ENCODE data around the gene CTDSPL. TPM values are rescaled to one million over a fixed set of nuclear protein-coding genes. Genes with fewer than 3 reads are reported as not detected.

CTDSPL gene
- total and polyA plus RNA-seq, 2 of the 13 experiments (the other 11 are each of a cell fraction or from before 2014, with no cell fraction given) = 26.1 to 142 TPM

DNA sequence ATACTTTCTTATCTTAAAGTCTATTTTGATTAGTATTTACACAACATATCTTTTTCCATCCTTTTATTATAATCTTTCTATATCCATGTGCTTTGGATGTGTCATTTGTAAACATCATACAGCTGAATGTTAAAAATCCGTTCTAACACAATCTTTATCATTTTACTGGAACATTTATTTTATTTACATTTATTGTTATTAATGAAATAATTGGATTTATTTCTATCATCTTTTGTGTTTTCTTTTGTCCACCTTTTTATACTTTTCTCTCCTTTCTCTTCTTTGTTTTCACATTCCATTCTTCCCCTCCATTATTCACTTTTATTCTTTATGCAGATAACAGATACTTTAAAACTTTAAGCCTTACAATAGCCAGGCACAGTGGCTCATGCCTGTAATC is 34.7 kb upstream of the CTDSPL start (continued):
- TF ChIP-seq, protein P1, sequence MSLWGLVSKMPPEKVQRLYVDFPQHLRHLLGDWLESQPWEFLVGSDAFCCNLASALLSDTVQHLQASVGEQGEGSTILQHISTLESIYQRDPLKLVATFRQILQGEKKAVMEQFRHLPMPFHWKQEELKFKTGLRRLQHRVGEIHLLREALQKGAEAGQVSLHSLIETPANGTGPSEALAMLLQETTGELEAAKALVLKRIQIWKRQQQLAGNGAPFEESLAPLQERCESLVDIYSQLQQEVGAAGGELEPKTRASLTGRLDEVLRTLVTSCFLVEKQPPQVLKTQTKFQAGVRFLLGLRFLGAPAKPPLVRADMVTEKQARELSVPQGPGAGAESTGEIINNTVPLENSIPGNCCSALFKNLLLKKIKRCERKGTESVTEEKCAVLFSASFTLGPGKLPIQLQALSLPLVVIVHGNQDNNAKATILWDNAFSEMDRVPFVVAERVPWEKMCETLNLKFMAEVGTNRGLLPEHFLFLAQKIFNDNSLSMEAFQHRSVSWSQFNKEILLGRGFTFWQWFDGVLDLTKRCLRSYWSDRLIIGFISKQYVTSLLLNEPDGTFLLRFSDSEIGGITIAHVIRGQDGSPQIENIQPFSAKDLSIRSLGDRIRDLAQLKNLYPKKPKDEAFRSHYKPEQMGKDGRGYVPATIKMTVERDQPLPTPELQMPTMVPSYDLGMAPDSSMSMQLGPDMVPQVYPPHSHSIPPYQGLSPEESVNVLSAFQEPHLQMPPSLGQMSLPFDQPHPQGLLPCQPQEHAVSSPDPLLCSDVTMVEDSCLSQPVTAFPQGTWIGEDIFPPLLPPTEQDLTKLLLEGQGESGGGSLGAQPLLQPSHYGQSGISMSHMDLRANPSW (CRISPR knock-in tag; IDR thresholded peaks at IDR 0.05; ENCODE audit: borderline replicate concordance) = no peak

DNA sequence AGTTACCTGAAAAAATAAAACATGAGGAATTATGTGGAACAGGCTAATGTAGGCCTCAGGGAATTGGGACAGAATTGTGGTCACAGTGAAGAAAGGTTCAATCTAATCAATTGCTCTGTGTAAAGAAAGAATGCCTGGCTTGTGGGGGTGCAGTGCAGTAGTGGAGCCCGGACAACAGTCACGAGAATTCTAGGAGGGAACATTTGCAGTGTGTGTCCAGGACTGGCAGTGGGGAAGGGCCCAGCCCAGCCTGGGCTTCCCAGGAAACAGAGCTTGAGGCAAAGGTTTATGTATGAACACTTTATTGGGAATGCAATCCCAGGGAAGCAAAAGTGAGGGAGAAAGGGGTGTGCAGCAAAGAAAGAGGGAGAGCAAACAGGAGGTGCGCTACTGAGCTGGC is 29.2 kb upstream of the CTDSPL start:
- H3K79me2 ChIP-seq (ENCODE audit: insufficient read depth, low read length) = no peaks in the 10 kb centered on the region
- DNase-seq (ENCODE audit: low spot score) = no peak
- WGBS (ENCODE audit: low lambda C conversion rate) = 93% methylated on average over 3 of the region's 3 CpGs
- H3K4me3 ChIP-seq (replicated peaks in 1 of 3; ENCODE audit: insufficient read depth in 1 of 3, low read depth in 2 of 3, low read length in 3 of 3) = no peak overlapping the region
- no peaks in the 10 kb centered on the region; a peak in 2 of 5 replicates for H3K36me3 ChIP-seq (replicated peaks in 1 of 2; ENCODE audit: control insufficient read depth in 1 of 2, insufficient read depth in 2 of 2, low read length in 2 of 2)
- no TSS peak for BruUV-seq (replicated peaks)
- no peak for FAIRE-seq
- ChIA-PET CTCF (ENCODE audit: low intra/inter-chr PET ratio, low total read pairs) (no interaction called here), POLR2A (no interaction called here)
- intact Hi-C loops (cut with micrococcal nuclease; ENCODE audit: unreplicated experiment) (no loop called here), in situ Hi-C loops (cut with HindIII; ENCODE audit: extremely low pct_ligation_motif_present, low pct_unique_long_range_greater_than_20kb) (no loop called here)
- no peaks in the 10 kb centered on the region; a peak in 1 of 5 replicates for H3K27me3 ChIP-seq (ENCODE audit: control insufficient read depth in 1 of 2, insufficient read depth in 2 of 2, low read length in 2 of 2)
- no peak overlapping the region for H3K4me2 ChIP-seq (ENCODE audit: low read depth, low read length)
- no peaks in the 10 kb centered on the region for H3K4me1 ChIP-seq (ENCODE audit: insufficient read depth, low read length)
- H3K9ac ChIP-seq (ENCODE audit: insufficient read depth, low read depth, low read length) = no peak overlapping the region
- H4K20me1 ChIP-seq (ENCODE audit: insufficient read depth, low read length) = no peaks in the 10 kb centered on the region
- no peak for ATAC-seq
- H2AFZ ChIP-seq (ENCODE audit: low read length) = no peak overlapping the region
- no peaks in the 10 kb centered on the region for H3K9me3 ChIP-seq (ENCODE audit: low read length)
- no peak overlapping the region for H3K27ac ChIP-seq (ENCODE audit: extremely low read length, insufficient read depth, low read length)
- TF ChIP-seq U2AF2 (IDR thresholded peaks at IDR 0.05; ENCODE audit: low read depth, low read length) = no peak
- TF ChIP-seq, protein P2, sequence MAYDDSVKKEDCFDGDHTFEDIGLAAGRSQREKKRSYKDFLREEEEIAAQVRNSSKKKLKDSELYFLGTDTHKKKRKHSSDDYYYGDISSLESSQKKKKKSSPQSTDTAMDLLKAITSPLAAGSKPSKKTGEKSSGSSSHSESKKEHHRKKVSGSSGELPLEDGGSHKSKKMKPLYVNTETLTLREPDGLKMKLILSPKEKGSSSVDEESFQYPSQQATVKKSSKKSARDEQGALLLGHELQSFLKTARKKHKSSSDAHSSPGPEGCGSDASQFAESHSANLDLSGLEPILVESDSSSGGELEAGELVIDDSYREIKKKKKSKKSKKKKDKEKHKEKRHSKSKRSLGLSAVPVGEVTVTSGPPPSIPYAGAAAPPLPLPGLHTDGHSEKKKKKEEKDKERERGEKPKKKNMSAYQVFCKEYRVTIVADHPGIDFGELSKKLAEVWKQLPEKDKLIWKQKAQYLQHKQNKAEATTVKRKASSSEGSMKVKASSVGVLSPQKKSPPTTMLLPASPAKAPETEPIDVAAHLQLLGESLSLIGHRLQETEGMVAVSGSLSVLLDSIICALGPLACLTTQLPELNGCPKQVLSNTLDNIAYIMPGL (CRISPR knock-in tag; IDR thresholded peaks at IDR 0.05; ENCODE audit: borderline replicate concordance in 1 of 2, low read depth in 1 of 2) = no peak
- TF ChIP-seq, protein P3, sequence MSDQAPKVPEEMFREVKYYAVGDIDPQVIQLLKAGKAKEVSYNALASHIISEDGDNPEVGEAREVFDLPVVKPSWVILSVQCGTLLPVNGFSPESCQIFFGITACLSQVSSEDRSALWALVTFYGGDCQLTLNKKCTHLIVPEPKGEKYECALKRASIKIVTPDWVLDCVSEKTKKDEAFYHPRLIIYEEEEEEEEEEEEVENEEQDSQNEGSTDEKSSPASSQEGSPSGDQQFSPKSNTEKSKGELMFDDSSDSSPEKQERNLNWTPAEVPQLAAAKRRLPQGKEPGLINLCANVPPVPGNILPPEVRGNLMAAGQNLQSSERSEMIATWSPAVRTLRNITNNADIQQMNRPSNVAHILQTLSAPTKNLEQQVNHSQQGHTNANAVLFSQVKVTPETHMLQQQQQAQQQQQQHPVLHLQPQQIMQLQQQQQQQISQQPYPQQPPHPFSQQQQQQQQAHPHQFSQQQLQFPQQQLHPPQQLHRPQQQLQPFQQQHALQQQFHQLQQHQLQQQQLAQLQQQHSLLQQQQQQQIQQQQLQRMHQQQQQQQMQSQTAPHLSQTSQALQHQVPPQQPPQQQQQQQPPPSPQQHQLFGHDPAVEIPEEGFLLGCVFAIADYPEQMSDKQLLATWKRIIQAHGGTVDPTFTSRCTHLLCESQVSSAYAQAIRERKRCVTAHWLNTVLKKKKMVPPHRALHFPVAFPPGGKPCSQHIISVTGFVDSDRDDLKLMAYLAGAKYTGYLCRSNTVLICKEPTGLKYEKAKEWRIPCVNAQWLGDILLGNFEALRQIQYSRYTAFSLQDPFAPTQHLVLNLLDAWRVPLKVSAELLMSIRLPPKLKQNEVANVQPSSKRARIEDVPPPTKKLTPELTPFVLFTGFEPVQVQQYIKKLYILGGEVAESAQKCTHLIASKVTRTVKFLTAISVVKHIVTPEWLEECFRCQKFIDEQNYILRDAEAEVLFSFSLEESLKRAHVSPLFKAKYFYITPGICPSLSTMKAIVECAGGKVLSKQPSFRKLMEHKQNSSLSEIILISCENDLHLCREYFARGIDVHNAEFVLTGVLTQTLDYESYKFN (CRISPR knock-in tag; conservative IDR thresholded peaks at IDR 0.05) = no peak
- no peak for TF ChIP-seq JUND (CRISPR knock-in tag; IDR thresholded peaks at IDR 0.05)

Measured in HepG2 (cell line).